Activated CD4-positive, alpha-beta T cell treated with anti-CD3 and anti-CD28 coated beads for 48 hours (primary cell): ENCODE measurements around the gene HBB.

Source experiments
- DNase-seq: peaks from one replicate; pipeline ENCODE4 v3.0.0-alpha.2; 2020

Gene HBB

DNA sequence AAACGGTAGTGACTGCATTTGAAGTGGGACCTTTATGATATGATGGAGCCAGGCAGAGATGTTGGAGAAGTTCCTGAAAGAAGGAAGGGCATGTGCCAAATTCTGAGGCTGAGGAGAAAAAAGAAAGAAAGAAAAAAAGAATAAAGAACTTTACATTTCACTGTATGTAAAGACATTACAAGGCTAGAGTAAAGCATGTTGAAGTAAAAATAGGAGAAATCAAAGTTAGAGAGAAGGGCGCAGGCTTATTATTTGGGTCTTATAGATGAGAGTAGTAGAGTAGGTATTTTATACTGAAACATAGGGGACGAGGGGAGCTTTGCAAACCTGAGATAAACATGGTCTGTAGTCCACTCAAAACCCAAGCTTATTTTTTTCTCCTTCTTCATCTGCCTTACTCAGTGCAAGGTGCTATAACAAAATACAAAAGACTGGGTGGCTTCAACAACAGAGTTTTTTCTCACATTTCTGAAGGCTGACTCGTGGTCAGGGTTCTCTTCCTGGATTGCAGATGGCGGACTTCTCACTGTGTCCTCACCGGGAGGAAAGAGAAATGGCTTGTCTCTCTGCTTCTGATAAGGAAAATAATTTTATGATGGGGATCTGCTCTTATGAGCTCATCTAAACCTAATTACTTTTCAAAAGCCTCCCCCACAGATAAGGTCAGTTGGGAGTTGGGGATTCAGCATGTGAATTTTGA, 20.1 kb upstream of the HBB start:
- no peak for DNase-seq

DNA sequence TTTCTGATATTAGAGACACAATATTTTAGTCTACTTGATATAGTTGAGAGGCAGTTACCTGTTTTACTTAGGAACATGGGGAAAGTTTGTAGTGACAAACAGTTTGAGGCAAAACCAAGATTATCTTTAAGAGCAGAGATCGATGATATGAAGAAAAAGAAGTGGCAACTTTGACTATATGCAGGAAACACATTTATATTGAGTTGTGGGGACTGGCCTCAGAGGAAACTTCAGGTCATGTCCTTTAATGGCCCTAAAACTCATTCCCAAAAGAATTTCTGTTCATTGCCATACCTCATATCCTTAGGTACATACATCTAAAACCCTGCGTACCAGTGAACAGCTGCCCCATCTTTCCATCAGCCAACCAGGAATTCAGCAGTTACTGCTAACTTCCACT, 18.3 kb upstream of the HBB start:
- no peak for DNase-seq

DNA sequence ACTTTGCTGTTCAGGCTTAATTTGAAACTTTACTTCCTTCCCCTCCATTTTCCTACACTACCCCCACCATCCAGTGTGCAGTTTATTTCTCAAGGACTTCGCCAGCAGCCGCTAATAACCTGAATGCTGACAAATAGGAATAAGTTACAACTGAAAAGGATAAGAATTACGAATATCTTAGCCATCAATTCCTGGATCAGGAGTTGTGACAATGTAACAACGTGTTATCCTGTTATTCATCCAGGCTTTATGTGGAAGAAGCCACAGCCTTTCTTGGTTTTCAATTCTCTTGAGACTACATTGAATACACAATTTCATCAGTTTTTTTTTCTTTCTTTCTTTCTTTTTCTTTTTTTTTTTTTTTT, 16.9 kb upstream of the HBB start:
- no peak for DNase-seq

DNA sequence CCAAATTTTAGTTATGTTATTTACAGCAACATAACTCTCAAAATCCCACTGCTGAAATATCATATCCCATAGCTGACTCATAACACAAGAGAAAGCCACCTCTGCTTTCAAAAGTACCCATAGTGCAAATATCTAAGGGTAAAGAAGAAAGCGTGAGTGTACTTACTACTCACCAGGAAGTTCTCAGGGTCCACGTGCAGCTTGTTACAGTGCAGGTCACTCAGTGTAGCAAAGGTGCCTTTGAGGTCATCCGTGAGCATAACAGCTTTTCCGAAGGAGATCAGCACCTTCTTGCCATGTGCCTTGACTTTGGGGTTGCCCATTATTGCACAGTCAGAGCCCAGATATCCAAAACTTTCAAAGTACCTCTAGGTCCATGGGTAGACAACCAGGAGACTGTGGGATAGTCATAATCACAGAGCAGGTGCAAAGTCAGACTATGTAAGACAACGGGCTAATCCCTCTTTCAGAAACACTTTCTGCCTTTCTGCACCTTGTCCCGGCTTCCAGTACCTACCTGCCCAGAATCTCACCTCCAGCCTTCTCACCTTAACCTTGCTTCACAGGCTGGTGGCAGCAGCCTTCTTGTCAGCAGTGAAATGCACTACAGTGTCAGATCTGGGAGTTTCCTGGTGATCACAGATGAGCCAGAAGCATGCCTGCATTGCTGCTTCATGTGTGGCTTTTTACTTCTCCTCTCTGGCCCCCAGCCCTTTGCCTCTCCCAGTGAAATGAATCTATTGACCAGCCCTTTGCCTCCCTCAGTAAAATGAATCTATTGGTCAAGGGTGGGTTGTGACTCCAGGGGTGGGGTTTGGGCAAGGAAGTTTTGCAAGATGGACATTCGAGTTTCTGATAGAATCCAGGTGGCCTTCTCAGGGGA, 16.3 kb upstream of the HBB start:
- no peak for DNase-seq

DNA sequence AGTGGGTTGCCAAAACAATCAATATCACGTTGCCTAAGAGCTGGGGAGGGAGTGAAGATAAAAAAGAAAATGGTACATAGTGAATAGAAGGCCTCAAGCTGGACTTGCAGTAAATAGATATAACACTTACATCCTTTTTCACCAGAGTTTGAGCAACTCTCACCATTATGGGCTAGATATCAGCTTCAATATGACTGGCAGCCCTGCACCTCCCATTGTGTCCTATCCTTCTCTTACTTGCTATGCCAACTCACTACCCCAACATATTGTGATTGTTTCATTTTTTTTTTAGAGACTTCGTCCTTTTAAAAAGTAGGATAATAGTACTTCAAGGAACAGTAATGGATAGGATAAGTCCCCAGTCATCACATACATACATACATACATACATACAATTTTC, 15.3 kb upstream of the HBB start:
- no peak for DNase-seq

DNA sequence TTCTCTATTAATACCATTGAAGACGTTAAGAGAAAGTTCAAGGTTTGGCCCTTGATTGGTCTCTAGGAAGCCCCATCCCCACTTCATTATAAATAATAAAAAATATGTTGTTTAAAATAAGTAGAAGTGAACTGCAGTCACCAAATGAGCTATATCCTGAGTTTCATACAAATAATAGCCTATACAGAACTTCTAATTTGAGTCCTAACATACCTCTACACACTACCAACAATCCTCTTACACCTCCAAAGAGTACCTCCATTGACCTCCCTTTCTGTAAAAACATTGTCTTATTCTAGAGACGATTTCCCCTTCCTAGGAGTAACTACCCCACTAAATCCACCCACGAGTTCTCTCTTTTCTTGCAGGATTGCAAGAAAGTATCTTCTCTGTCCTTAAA, 14.6 kb upstream of the HBB start:
- DNase-seq = no peak

DNA sequence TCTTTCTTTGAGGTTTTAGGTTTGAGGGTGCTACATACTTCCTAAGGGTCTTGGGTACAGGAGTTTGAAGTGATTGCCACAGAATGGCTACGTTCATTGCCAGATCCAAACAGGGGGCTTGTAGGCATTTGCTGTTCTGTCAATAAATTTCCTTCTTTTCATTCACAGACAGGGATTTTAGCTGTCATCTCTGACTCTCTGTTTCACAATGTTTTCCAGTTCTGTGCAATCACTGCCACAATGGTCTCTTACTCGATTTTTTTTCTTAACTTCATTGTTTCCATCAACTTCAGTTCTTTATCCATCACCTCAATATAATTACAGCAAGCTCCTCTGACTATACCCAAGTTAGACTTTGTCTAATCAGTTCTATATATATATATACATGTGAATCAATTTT, 13.6 kb upstream of the HBB start:
- no peak for DNase-seq

DNA sequence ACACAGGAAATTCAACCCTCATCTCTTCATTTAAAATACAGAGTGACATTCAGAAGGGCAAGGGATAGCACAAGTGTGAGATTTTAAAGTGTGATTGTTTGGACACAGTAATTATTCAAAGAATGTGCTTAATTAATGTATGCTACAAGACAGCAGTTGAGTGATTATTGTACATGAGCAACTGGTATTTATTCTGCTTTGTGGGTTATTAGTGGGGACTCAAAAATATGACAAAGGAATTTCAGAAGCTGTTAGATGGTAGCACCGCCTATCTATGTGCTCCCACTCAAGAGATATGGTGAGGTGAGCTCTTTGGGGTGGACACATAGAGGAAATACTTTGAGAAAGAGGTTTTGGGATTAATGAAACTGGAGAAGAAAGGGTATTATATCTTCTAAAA, 13.2 kb upstream of the HBB start:
- no peak for DNase-seq

DNA sequence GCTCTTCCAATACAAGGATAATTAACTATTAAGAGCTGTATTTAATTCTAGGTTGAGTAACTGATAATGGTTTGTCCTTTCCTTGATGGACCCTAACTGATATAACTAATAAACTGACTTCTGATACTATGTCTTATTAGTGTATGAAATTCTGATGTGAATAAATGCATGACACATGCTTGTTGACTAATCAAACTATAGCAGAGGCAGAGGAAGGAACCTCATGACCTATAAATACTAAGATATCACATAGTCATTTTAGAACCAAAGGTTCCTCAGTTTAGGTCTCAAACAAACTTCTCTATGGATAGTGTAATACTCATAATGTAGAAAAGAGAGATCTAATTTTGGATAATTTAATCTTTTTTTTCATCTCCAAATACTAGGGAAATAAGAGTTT, 12.2 kb upstream of the HBB start:
- no peak for DNase-seq

DNA sequence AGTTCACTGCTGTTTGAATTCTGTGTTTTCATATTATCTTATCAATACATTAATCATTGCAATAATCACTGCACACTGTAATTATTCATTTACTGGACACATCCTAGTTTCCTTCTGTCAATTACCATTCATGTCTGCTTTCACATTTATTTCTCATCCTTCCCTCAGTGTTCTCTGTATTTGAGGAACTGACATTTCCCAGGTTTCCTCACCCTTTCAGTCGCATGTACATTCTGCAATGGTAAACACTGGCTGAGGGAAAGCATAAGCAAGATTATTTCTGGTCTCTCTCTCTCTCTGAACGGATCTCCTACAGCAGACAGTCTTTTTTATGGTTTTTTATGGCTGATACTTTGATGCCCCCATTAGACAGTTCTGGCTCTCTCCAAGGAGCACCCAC, 11.6 kb upstream of the HBB start:
- no peak for DNase-seq

DNA sequence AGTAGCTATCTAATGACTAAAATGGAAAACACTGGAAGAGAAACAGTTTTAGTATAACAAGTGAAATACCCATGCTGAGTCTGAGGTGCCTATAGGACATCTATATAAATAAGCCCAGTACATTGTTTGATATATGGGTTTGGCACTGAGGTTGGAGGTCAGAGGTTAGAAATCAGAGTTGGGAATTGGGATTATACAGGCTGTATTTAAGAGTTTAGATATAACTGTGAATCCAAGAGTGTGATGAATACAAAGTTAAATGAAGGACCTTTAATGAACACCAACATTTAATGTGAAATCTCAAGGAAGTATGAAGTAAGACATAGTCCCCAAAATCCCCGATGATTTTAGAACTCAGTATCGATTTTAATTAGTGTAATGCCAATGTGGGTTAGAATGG, 10.5 kb upstream of the HBB start:
- no peak for DNase-seq

DNA sequence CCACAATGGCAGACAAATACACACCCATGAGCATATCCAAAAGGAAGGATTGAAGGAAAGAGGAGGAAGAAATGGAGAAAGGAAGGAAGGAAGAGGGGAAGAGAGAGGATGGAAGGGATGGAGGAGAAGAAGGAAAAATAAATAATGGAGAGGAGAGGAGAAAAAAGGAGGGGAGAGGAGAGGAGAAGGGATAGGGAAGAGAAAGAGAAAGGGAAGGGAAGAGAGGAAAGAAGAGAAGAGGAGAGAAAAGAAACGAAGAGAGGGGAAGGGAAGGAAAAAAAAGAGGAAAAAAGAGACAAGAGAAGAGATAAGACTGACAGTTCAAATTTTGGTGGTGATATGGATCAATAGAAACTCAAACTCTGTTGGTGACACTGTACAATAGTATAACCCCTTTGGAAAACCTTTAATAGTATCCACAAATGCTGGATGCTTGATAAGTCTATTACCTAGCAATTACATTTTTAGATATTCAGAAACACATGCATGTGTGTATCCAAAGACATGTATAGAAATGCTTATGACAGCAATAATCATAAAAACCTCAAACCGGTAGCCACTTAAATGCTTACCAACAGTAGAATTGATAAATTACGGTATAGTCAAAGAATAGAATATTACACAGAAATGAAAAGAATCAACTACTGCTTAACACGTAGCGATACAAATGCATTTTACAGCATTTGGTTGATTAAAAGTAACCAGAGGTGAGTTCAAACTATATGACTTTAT, 8.7 kb upstream of the HBB start:
- no peak for DNase-seq

DNA sequence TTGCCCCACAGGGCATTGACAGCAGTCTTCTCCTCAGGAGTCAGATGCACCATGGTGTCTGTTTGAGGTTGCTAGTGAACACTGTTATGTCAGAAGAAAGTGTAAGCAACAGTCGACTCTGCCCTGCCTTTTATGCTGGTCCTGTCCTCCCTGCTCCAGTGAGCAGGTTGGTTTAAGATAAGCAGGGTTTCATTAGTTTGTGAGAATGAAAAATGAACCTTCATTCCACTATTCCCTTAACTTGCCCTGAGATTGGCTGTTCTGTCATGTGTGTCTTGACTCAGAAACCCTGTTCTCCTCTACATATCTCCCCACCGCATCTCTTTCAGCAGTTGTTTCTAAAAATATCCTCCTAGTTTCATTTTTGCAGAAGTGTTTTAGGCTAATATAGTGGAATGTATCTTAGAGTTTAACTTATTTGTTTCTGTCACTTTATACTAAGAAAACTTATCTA, 7.5 kb upstream of the HBB start, which contains the start of gene HBD:
HBD (minus strand) TSS at position 103 of the 454 bp plus-strand sequence; CDS start at position 53, 50 bp downstream.
- no peak for DNase-seq

DNA sequence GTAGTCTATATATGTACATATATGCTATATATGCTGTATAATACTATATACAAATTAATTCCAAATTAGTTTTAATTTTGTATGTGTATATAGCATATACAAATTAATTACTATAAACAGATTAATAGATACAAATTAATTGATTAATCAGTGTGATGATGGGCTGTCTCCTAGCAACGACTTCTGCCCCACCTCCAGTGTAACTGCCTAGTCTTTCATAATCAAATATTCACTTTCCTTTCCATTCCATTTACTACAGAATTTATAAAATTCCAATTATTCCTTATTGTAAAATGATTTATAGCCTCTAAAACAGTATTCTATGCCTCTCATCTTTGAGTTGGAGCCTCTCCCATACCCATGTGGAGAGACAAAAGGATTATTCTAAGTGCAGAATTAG, 6.4 kb upstream of the HBB start:
- no peak for DNase-seq

DNA sequence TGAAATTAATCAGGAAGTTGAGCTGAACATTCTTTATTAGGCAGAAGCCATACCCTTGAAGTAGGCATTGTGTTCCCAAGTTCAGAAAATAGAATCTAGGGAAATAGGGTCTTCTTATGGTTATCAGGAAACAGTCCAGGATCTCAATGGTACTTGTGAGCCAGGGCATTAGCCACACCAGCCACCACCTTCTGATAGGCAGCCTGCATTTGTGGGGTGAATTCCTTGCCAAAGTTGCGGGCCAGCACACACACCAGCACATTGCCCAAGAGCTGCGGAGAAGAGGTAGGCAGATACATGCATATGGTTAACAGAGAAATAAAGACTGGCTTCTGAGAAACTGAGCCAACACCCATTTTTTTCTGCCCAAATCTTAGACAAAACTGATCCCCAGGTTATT, 6.0 kb upstream of the HBB start:
- DNase-seq = no peak

DNA sequence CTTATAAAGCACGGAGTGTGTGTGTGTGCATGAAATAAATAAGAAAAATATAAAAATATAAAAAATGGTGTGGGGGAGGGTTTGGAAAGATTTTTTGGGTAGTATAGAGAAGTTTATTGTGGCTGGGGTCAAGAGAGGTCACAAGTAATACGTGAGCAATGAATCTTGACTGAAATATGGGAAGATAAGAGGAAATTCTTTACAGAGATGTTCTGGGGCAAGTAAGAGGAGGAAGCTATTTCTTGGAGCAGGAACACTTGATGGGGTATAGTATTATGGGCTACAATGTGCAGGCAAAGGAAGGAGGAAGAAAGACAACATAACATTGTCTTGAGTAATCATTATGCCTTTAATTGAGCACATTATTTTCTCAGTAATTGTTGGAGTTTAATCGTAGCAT, 5.3 kb upstream of the HBB start:
- DNase-seq = no peak

DNA sequence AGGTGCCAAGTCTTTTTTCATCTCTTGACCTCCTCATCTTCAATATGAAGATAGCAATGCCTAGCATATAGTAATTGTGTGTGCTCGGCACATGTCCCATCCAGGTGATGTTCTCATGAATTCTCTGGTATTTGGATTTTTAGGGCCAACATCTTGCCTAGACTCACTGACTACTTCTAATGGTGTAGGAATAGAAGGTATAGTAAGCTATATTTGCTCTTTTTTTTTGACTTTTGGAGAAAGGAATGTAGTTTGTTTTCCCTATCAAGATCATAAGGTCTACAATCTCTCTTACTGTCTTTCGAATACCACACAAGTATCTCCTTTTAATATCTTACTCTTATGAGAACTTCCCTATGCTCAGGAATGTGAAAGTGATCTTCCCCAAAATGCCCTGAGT, 4.2 kb upstream of the HBB start:
- no peak for DNase-seq

DNA sequence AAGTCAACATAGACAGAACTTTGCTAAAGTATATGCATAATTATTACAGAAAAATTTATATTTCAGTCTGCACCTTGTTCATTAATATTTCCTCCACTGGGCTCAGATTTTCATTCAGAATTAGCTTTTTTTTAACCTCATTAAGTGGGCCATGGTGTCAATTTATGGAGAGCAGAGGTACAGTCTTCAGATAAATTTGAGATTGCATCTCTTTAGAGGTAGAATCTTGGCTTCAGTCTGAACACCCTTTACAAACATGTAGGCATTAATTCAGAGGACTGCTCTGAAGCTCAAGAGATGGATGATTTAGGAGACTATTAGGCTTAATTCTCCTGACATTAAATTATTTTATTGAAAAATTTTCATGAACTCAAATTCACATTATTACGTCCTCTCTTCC, 3.4 kb upstream of the HBB start:
- DNase-seq = no peak

DNA sequence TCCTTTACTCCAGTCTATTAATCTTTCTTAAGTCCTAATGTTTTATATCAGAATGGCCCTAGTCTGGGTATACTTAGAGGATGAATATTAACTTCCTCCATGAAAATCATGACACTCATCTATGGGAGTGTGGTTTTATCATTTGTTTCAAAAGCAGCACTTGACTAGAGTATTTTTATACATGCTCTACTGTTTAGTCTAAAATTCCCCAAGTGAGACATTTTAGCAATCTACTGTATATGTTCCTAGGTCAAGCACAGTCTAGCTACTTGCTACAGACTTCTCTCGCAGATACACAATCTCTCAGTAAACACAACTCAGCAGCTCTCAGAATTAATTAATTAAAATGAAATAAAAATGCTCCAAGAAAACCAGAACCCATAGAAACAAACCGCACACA, 2.9 kb upstream of the HBB start:
- DNase-seq = no peak

DNA sequence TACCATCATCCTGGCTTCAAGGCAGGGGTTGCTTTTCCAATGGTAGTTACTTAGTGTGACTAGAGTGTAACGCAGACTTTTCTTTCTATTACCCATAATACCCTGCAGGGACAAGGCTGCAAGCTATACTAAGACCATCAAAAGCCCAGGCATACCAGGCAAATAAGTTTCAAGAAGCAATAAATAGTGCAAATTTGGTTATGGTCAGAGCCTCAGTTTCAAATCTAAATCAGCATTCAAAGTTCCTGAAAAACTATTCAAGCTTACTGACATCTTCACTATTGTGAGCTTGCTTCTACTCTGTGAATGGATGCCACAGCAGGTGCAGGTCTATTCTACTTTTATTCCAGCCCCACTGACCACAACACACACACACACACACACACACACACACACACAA, 2.5 kb upstream of the HBB start:
- no peak for DNase-seq

DNA sequence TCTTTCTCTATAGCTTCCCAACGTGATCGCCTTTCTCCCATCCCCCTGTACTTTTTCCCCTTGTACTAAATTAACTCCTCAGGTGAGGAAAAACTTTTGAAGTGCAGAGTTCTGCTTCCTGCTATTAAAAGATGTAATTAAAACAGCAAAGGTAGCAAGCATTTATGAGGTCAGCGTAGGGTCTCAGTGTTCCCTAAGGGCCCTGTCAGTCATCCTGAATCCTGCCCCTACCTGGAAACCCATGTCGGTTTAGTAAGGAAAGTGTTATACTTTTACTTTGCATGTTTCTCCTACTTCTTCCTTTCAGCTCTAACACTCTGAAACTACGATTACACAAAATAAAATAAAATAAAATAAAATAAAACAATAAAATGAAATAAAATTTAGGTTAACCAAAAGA, 1.3 kb upstream of the HBB start:
- DNase-seq = no peak

DNA sequence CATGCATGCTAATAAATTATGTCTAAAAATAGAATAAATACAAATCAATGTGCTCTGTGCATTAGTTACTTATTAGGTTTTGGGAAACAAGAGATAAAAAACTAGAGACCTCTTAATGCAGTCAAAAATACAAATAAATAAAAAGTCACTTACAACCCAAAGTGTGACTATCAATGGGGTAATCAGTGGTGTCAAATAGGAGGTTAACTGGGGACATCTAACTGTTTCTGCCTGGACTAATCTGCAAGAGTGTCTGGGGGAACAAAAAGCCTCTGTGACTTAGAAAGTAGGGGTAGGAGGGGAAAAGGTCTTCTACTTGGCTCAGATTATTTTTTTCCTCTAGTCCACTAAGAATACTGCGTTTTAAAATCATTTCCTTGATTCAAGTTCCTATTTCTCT, 810 bp upstream of the HBB start:
- no peak for DNase-seq

DNA sequence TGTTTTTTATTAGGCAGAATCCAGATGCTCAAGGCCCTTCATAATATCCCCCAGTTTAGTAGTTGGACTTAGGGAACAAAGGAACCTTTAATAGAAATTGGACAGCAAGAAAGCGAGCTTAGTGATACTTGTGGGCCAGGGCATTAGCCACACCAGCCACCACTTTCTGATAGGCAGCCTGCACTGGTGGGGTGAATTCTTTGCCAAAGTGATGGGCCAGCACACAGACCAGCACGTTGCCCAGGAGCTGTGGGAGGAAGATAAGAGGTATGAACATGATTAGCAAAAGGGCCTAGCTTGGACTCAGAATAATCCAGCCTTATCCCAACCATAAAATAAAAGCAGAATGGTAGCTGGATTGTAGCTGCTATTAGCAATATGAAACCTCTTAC, 1.4 kb downstream of the HBB start:
- DNase-seq = no peak
